NCI-H2081 treated with DMSO at 0.1 percent for 48 hours (cell line): ENCODE results near the gene MZT2B.
"Not testable (repeated sequence)": the region's sequence is repeated elsewhere in the genome, so short reads cannot be mapped to it uniquely, and the experiment has no call there.

Source experiments
- DNase-seq: peaks from one replicate; lab custom pipeline; 2025; lab: John Stamatoyannopoulos, UW

MZT2B gene

GRCh38 chr2:130152816-130153595 is 29.1 kb upstream of the MZT2B start:
- DNase-seq: no peak

GRCh38 chr2:130153721-130154422 is 28.2 kb upstream of the MZT2B start:
- DNase-seq: not testable (repeated sequence)

GRCh38 chr2:130154423-130154770 is 27.7 kb upstream of the MZT2B start:
- not testable (repeated sequence) for DNase-seq

GRCh38 chr2:130154773-130155765 is 27.0 kb upstream of the MZT2B start:
- no peak for DNase-seq

GRCh38 chr2:130155956-130156623 is 26.0 kb upstream of the MZT2B start:
- peak; percentile 39 for DNase-seq

- DNase-seq: no peak
Measured at GRCh38 chr2:130156624-130157004, 25.4 kb upstream of the MZT2B start.

- DNase-seq: not testable (repeated sequence)
Measured at GRCh38 chr2:130157354-130157753, 24.7 kb upstream of the MZT2B start.

- DNase-seq: not testable (repeated sequence)
Measured at GRCh38 chr2:130157825-130158514, 24.1 kb upstream of the MZT2B start.

- DNase-seq: no peak
Measured at GRCh38 chr2:130158631-130159030, 23.4 kb upstream of the MZT2B start.

GRCh38 chr2:130159376-130159775 is 22.7 kb upstream of the MZT2B start:
- DNase-seq: not testable (repeated sequence)

- no peak for DNase-seq
Measured at GRCh38 chr2:130160131-130160530, 21.9 kb upstream of the MZT2B start.

- not testable (repeated sequence) for DNase-seq
Measured at GRCh38 chr2:130160838-130161705, 21.0 kb upstream of the MZT2B start.

- not testable (repeated sequence) for DNase-seq
Measured at GRCh38 chr2:130162486-130162885, 19.6 kb upstream of the MZT2B start.

GRCh38 chr2:130162968-130163367 is 19.1 kb upstream of the MZT2B start:
- no peak for DNase-seq

GRCh38 chr2:130165293-130166016 is 16.6 kb upstream of the MZT2B start:
- DNase-seq: no peak

- not testable (repeated sequence) for DNase-seq
Measured at GRCh38 chr2:130166611-130167010, 15.5 kb upstream of the MZT2B start.

- DNase-seq: not testable (repeated sequence)
Measured at GRCh38 chr2:130169163-130169562, 12.9 kb upstream of the MZT2B start.

- DNase-seq: no peak
Measured at GRCh38 chr2:130169896-130170295, 12.2 kb upstream of the MZT2B start.

- not testable (repeated sequence) for DNase-seq
Measured at GRCh38 chr2:130174866-130175265, 7.2 kb upstream of the MZT2B start.
